Endothelial cell of umbilical vein (primary cell): Measurements from ENCODE around the gene MBD1.

Experiments
- CTCF ChIP-seq, 2 donors: IDR thresholded peaks; 1 replicate in 1 of 2; 2 replicates in 1 of 2; pipeline ENCODE4 v1.5.1; 2011; ENCODE audit warnings: low read length in 2 of 2, mild to moderate bottlenecking in 2 of 2, moderate library complexity in 2 of 2, control low read depth in 1 of 2, inconsistent platforms in 1 of 2, low read depth in 1 of 2; ENCODE audit not compliant: insufficient read depth in 1 of 2; ENCODE audit errors: extremely low read depth in 1 of 2
- EZH2 ChIP-seq: IDR thresholded peaks from 2 replicates; pipeline ENCODE4 v1.6.1; 2012; ENCODE audit warnings: borderline replicate concordance, low read depth, mild to moderate bottlenecking, moderate library complexity, low read length, inconsistent platforms; ENCODE audit not compliant: severe bottlenecking
- FOS ChIP-seq: IDR thresholded peaks from 2 replicates; pipeline ENCODE4 v1.6.1; 2011; ENCODE audit warnings: mild to moderate bottlenecking, low read length, moderate library complexity, borderline replicate concordance; ENCODE audit not compliant: insufficient read depth
- JUN ChIP-seq: IDR thresholded peaks from 2 replicates; pipeline ENCODE4 v1.6.1; 2011; ENCODE audit warnings: borderline replicate concordance, low read depth; ENCODE audit not compliant: insufficient read length, insufficient read depth
- POLR2A ChIP-seq: IDR thresholded peaks from 2 replicates; pipeline ENCODE4 v1.6.1; 2012; ENCODE audit warnings: low read depth, mild to moderate bottlenecking, control low read depth, low read length
- POLR2AphosphoS5 ChIP-seq: IDR thresholded peaks from 2 replicates; pipeline ENCODE4 v1.6.1; 2012; ENCODE audit warnings: low read depth, mild to moderate bottlenecking, control low read depth, low read length, moderate library complexity; ENCODE audit not compliant: insufficient read depth

GRCh38 chr18:50280707-50281294, 522 bp downstream of the MBD1 start:
- TF ChIP-seq CTCF (IDR thresholded peaks at IDR 0.05; ENCODE audit: extremely low read depth in 1 of 2, insufficient read depth in 1 of 2, low read depth in 1 of 2, low read length in 2 of 2) (no peak), FOS (no peak), EZH2 (no peak), POLR2A (no peak), POLR2AphosphoS5 (no peak), JUN (no peak)
